ENCODE measurements around the gene ACP4. TPM values are rescaled to one million over a fixed set of nuclear protein-coding genes. Genes with fewer than 3 reads are reported as not detected.

Gene ACP4
- total and polyA plus RNA-seq, 2 donors (not counting 1 experiment from before 2014, with no cell fraction given) = not detected

GRCh38 chr19:50778906-50779430, 11.2 kb upstream of the ACP4 start:
- TF ChIP-seq EZH2 (IDR thresholded peaks at IDR 0.05; ENCODE audit: borderline replicate concordance, insufficient read depth, low read depth, low read length, poor library complexity, severe bottlenecking) (no peak), CTCF (IDR thresholded peaks at IDR 0.05) (no peak)
- no peak overlapping the region for H3K4me3 Mint-ChIP-seq
- ChIA-PET CTCF (interaction anchor here (0.5 to 2.5 kb wide), 4 partner anchors 143 to 643 kb away, joined by 3 to 11 read pairs (median 5); no protein-coding TSS in a partner anchor), POLR2A (no interaction called here)
- peaks cover 7% of the 10 kb centered on the region for H3K4me1 Mint-ChIP-seq
- H3K27me3 ChIP-seq (replicated peaks in 1 of 4; ENCODE audit: control extremely low read depth in 1 of 4, control insufficient read depth in 3 of 4, insufficient read depth in 4 of 4, low read length in 3 of 4) = peaks cover 0 to 60% (median 26%) of the 10 kb centered on the region in 4 experiments
- no peaks in the 10 kb centered on the region for H3K36me3 ChIP-seq (replicated peaks in 1 of 2; ENCODE audit: control extremely low read depth in 1 of 2, control insufficient read depth in 1 of 2, extremely low read depth in 1 of 2, insufficient read depth in 2 of 2, low read length in 1 of 2)
- H4K20me1 ChIP-seq (ENCODE audit: control insufficient read depth, insufficient read depth, low read length, poor library complexity, severe bottlenecking) = no peaks in the 10 kb centered on the region
- 79% methylated on average over 4 of the region's 7 CpGs for WGBS (ENCODE audit: insufficient coverage)
- H3K9me3 Mint-ChIP-seq (ENCODE audit: insufficient read depth) = no peaks in the 10 kb centered on the region
- no peaks in the 10 kb centered on the region for H3K79me2 ChIP-seq (ENCODE audit: control insufficient read depth, insufficient read depth, low read length)
- H3K9me3 ChIP-seq (ENCODE audit: control extremely low read depth in 1 of 3, control insufficient read depth in 2 of 3, insufficient read depth in 1 of 3, low read length in 2 of 3) = peaks cover 0 to 25% (median 1%) of the 10 kb centered on the region in 3 donors
- H3K4me3 ChIP-seq (ENCODE audit: control extremely low read depth in 1 of 5, extremely low read depth in 1 of 5, insufficient read depth in 1 of 5, low read depth in 2 of 5, low read length in 4 of 5) = no peak overlapping the region
- H3K4me2 ChIP-seq (replicated peaks; ENCODE audit: low read depth, low read length, poor library complexity, severe bottlenecking) = no peak overlapping the region
- intact Hi-C loops (cut with micrococcal nuclease) = no loop called here
- no peak overlapping the region for H3K27ac ChIP-seq (ENCODE audit: low read length in 2 of 2)
- H3K4me1 ChIP-seq (ENCODE audit: control insufficient read depth in 2 of 2, insufficient read depth in 2 of 2, low read length in 2 of 2) = peaks cover 6 to 8% of the 10 kb centered on the region in 2 donors
- ATAC-seq (ENCODE audit: low read depth) (no peak), DNase-seq (no peak)
- no peak overlapping the region for H3K27ac Mint-ChIP-seq
- no peak overlapping the region for H2AFZ ChIP-seq (ENCODE audit: insufficient read depth, low read depth, low read length, poor library complexity, severe bottlenecking)
- H3K27me3 Mint-ChIP-seq = peaks cover 68% of the 10 kb centered on the region
- H3K9ac ChIP-seq (ENCODE audit: low read length) = no peak overlapping the region
